Choroid plexus epithelial cell (primary cell): ENCODE data around the gene PRKN.

ENCODE experiments used
- DNase-seq: peaks from one replicate; pipeline ENCODE4 v3.0.0-alpha.2; 2010; ENCODE audit warnings: low read depth
- H3K4me3 ChIP-seq: 2 replicates; pipeline ENCODE4 v1.5.1; 2011; ENCODE audit warnings: low read depth, mild to moderate bottlenecking, control low read depth, low read length, moderate library complexity
- CTCF ChIP-seq: conservative IDR thresholded peaks from 2 replicates; pipeline ENCODE4 v1.5.1; 2011; ENCODE audit warnings: low read depth, mild to moderate bottlenecking, control low read depth, inconsistent platforms, low read length, moderate library complexity

The PRKN gene

GRCh38 chr6:161435748-161436070 lies 1291.9 kb downstream of the PRKN start:
- no peak for TF ChIP-seq CTCF
- H3K4me3 ChIP-seq = no peak overlapping the region
- peak; percentile 35 for DNase-seq

- no peak overlapping the region for H3K4me3 ChIP-seq
These were observed 1292.4 kb downstream of the PRKN start for GRCh38 chr6:161434921-161435747.

GRCh38 chr6:161434350-161434749 lies 1293.2 kb downstream of the PRKN start:
- no peak overlapping the region for H3K4me3 ChIP-seq
- no peak for TF ChIP-seq CTCF
- no peak for DNase-seq

More at GRCh38 chr6:161434921-161435747, 1292.4 kb downstream of the PRKN start:
- DNase-seq = peak; percentile 99
- TF ChIP-seq CTCF = no peak

GRCh38 chr6:161432546-161432945 lies 1295.0 kb downstream of the PRKN start:
- DNase-seq = no peak
- no peak overlapping the region for H3K4me3 ChIP-seq
- no peak for TF ChIP-seq CTCF

GRCh38 chr6:161429921-161430490 lies 1297.6 kb downstream of the PRKN start:
- peak; percentile 56 for TF ChIP-seq CTCF
- DNase-seq = peak; percentile 56
- no peak overlapping the region for H3K4me3 ChIP-seq

- no peak for DNase-seq
- no peak overlapping the region for H3K4me3 ChIP-seq
- no peak for TF ChIP-seq CTCF
These were observed 1303.1 kb downstream of the PRKN start for GRCh38 chr6:161424421-161424820.
